ENCODE data around the gene TRMT44. TPM values are rescaled to one million over a fixed set of nuclear protein-coding genes. Genes with fewer than 3 reads are reported as not detected.

Gene TRMT44
- total RNA-seq, 1 donor from 2014 or later: 41.2 TPM

GRCh38 chr4:8461086-8461485 lies 20.5 kb downstream of the TRMT44 start:
- Mint-ChIP-seq H3K27ac (no peak overlapping the region), H3K27me3 (ENCODE audit: low read depth) (no peaks in the 10 kb centered on the region), H3K4me3 (no peak overlapping the region), H3K36me3 (peaks cover 26% of the 10 kb centered on the region), H3K9me3 (no peaks in the 10 kb centered on the region), H3K4me1 (peaks cover 3% of the 10 kb centered on the region)
- TF ChIP-seq CTCF (IDR thresholded peaks at IDR 0.05; ENCODE audit: unreplicated experiment): no peak
- DNase-seq (ENCODE audit: low spot score in 2 of 2, unreplicated experiment in 2 of 2): no peak

- Mint-ChIP-seq H3K9me3 (no peaks in the 10 kb centered on the region), H3K4me3 (no peak overlapping the region), H3K27ac (no peak overlapping the region), H3K4me1 (peaks cover 3% of the 10 kb centered on the region), H3K36me3 (peaks cover 28% of the 10 kb centered on the region), H3K27me3 (ENCODE audit: low read depth) (no peaks in the 10 kb centered on the region)
- TF ChIP-seq CTCF (IDR thresholded peaks at IDR 0.05; ENCODE audit: unreplicated experiment): no peak
- no peak for DNase-seq (ENCODE audit: low spot score in 2 of 2, unreplicated experiment in 2 of 2)
Measured at GRCh38 chr4:8461616-8462015, 21.0 kb downstream of the TRMT44 start.

GRCh38 chr4:8463811-8464210 lies 23.2 kb downstream of the TRMT44 start:
- no peak for TF ChIP-seq CTCF (IDR thresholded peaks at IDR 0.05; ENCODE audit: unreplicated experiment)
- Mint-ChIP-seq H3K36me3 (peaks cover 27% of the 10 kb centered on the region), H3K4me3 (no peak overlapping the region), H3K27ac (no peak overlapping the region), H3K4me1 (peaks cover 3% of the 10 kb centered on the region), H3K27me3 (ENCODE audit: low read depth) (no peaks in the 10 kb centered on the region), H3K9me3 (no peaks in the 10 kb centered on the region)
- DNase-seq (ENCODE audit: low spot score in 2 of 2, unreplicated experiment in 2 of 2): no peak

- Mint-ChIP-seq H3K27me3 (ENCODE audit: low read depth) (no peaks in the 10 kb centered on the region), H3K36me3 (peaks cover 30% of the 10 kb centered on the region), H3K9me3 (no peaks in the 10 kb centered on the region), H3K4me3 (no peak overlapping the region), H3K27ac (no peak overlapping the region), H3K4me1 (peaks cover 3% of the 10 kb centered on the region)
- no peak for DNase-seq (ENCODE audit: low spot score in 2 of 2, unreplicated experiment in 2 of 2)
- no peak for TF ChIP-seq CTCF (IDR thresholded peaks at IDR 0.05; ENCODE audit: unreplicated experiment)
Measured at GRCh38 chr4:8464381-8464780, 23.8 kb downstream of the TRMT44 start.

- Mint-ChIP-seq H3K9me3 (no peaks in the 10 kb centered on the region), H3K27ac (no peak overlapping the region), H3K4me1 (no peaks in the 10 kb centered on the region), H3K27me3 (ENCODE audit: low read depth) (no peaks in the 10 kb centered on the region), H3K4me3 (no peak overlapping the region), H3K36me3 (peaks cover 27% of the 10 kb centered on the region)
- no peak for DNase-seq (ENCODE audit: low spot score in 2 of 2, unreplicated experiment in 2 of 2)
- no peak for TF ChIP-seq CTCF (IDR thresholded peaks at IDR 0.05; ENCODE audit: unreplicated experiment)
Measured at GRCh38 chr4:8465615-8466611, 25.3 kb downstream of the TRMT44 start.

Data from mesothelial cell of epicardium (in vitro differentiated cells).